ENCODE results near the gene EDA2R.

GRCh38 chrX:66633541-66633940 is 5.3 kb downstream of the EDA2R start:
- TF ChIP-seq POLR2AphosphoS5 (IDR thresholded peaks at IDR 0.05) (no peak), CTCF (IDR thresholded peaks at IDR 0.05) (no peak), POLR2A (IDR thresholded peaks at IDR 0.05) (no peak), EP300 (IDR thresholded peaks at IDR 0.05) (no peak)

Measured in suprapubic skin (tissue), 4 donors.